IMR-90 (cell line): ENCODE measurements around the gene MGAT5.

ENCODE experiments used
- BHLHE40 ChIP-seq: fragments of 150-350 bp; IDR thresholded peaks from 2 replicates; pipeline ENCODE4 v1.6.1; 2016; ENCODE audit warnings: mild to moderate bottlenecking, low read depth, low read length
- CHD1 ChIP-seq: IDR thresholded peaks from 2 replicates; pipeline ENCODE4 v1.6.1; 2012; ENCODE audit warnings: low read depth, low read length, improper control_type of control experiment
- MAFK ChIP-seq: IDR thresholded peaks from 2 replicates; pipeline ENCODE4 v1.6.1; 2012; ENCODE audit warnings: low read depth, low read length, improper control_type of control experiment
- POLR2A ChIP-seq: IDR thresholded peaks from 2 replicates; pipeline ENCODE4 v1.6.1; 2012; ENCODE audit warnings: mild to moderate bottlenecking, low read depth, low read length
- RFX5 ChIP-seq: IDR thresholded peaks from 2 replicates; pipeline ENCODE4 v1.8.0; 2012; ENCODE audit warnings: low read depth, mild to moderate bottlenecking, low read length, moderate library complexity
- TF ChIP-seq, protein P1 (sequence below): conservative IDR thresholded peaks from 2 replicates; pipeline ENCODE4 v1.5.1; 2012; ENCODE audit warnings: mild to moderate bottlenecking, low read depth, low read length, improper control_type of control experiment
- TF ChIP-seq, protein P2 (sequence below): fragments of 150-350 bp; IDR thresholded peaks from 2 replicates; pipeline ENCODE4 v1.6.1; 2017; ENCODE audit warnings: mild to moderate bottlenecking, antibody characterized with exemption, low read length, low read depth

DNA sequence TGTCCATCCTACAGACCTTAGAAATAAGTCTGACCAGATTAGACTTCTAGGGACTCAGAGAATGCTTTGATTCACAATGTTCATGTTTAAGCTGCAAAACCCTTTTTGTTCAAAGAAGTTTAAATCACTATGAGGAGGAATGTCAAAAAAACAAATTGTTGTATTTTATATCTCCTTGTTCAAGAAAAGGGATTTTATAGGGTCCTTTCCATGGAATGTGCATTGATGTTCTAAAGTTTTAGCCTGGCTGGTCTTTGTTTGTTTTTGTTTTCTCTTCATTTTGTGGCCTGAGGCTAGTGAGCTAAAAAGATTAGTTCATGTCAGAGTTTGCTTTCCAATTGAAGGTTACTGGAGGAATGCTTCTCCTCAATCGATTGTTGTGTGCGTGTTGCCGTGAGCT lies 77.2 kb downstream of the MGAT5 start:
- TF ChIP-seq, protein P1, sequence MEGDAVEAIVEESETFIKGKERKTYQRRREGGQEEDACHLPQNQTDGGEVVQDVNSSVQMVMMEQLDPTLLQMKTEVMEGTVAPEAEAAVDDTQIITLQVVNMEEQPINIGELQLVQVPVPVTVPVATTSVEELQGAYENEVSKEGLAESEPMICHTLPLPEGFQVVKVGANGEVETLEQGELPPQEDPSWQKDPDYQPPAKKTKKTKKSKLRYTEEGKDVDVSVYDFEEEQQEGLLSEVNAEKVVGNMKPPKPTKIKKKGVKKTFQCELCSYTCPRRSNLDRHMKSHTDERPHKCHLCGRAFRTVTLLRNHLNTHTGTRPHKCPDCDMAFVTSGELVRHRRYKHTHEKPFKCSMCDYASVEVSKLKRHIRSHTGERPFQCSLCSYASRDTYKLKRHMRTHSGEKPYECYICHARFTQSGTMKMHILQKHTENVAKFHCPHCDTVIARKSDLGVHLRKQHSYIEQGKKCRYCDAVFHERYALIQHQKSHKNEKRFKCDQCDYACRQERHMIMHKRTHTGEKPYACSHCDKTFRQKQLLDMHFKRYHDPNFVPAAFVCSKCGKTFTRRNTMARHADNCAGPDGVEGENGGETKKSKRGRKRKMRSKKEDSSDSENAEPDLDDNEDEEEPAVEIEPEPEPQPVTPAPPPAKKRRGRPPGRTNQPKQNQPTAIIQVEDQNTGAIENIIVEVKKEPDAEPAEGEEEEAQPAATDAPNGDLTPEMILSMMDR = no peak
- no peak for TF ChIP-seq MAFK
- no peak for TF ChIP-seq RFX5
- TF ChIP-seq POLR2A = no peak
- TF ChIP-seq, protein P2, sequence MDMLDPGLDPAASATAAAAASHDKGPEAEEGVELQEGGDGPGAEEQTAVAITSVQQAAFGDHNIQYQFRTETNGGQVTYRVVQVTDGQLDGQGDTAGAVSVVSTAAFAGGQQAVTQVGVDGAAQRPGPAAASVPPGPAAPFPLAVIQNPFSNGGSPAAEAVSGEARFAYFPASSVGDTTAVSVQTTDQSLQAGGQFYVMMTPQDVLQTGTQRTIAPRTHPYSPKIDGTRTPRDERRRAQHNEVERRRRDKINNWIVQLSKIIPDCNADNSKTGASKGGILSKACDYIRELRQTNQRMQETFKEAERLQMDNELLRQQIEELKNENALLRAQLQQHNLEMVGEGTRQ = no peak
- no peak for TF ChIP-seq BHLHE40
- TF ChIP-seq CHD1 = no peak
